DOHH2 (cell line): ENCODE data around the gene PTPRN2.

Source experiments
- EZH2phosphoT487 ChIP-seq: fragments of 200-600 bp; sonication (generic); IDR thresholded peaks from 2 replicates; pipeline ENCODE4 v1.6.1; 2017; ENCODE audit warnings: borderline replicate concordance, mild to moderate bottlenecking, antibody characterized with exemption, low read length, moderate library complexity, mixed read lengths
- TF ChIP-seq, protein P1 (sequence below): fragments of 200-600 bp; sonication (generic); IDR thresholded peaks from one replicate; pipeline ENCODE4 v1.5.1; 2014; ENCODE audit warnings: antibody characterized with exemption, mild to moderate bottlenecking, low read depth, low read length; ENCODE audit not compliant: poor library complexity, severe bottlenecking

DNA sequence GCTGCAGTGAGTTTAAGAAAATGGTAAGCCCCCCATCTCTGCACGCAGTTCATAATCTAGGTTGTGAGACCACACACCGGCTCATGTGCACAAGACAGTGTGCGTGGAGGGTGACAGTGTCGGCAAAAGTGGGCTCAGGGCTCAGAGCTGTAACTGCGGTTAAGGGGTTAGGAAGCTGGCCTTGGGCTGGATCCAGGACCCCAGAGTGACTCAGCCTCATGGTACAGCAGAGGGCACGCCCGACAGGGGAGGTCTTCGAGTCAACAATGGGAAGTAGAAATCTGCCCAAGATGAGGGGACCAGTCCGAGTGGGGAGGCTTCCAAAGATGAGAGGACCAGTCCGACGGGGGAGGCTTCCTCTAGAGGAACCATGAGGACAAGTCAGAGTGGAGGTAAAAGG is 813.1 kb downstream of the PTPRN2 start:
- TF ChIP-seq, protein P1, sequence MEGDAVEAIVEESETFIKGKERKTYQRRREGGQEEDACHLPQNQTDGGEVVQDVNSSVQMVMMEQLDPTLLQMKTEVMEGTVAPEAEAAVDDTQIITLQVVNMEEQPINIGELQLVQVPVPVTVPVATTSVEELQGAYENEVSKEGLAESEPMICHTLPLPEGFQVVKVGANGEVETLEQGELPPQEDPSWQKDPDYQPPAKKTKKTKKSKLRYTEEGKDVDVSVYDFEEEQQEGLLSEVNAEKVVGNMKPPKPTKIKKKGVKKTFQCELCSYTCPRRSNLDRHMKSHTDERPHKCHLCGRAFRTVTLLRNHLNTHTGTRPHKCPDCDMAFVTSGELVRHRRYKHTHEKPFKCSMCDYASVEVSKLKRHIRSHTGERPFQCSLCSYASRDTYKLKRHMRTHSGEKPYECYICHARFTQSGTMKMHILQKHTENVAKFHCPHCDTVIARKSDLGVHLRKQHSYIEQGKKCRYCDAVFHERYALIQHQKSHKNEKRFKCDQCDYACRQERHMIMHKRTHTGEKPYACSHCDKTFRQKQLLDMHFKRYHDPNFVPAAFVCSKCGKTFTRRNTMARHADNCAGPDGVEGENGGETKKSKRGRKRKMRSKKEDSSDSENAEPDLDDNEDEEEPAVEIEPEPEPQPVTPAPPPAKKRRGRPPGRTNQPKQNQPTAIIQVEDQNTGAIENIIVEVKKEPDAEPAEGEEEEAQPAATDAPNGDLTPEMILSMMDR: no peak
- no peak for TF ChIP-seq EZH2phosphoT487
